Tibial artery (tissue), 4 donors: ENCODE results near the gene EXOC8.

Source experiments
- DNase-seq, 2 donors: peaks; one replicate each; pipeline ENCODE4 v3.0.0-alpha.2; 2019
- H3K27ac ChIP-seq, 2 donors: fragments of 200-600 bp; sonication (generic) in 1 of 2; 1 replicate in 1 of 2; 2 replicates in 1 of 2; pipeline ENCODE4 v1.5.1; 2018 to 2019; ENCODE audit warnings: mild to moderate bottlenecking in 1 of 2
- H3K27me3 ChIP-seq, 2 donors: fragments of 200-600 bp; sonication (generic) in 1 of 2; one replicate each; pipeline versions ENCODE4 v1.5.1 to v1.6.0; 2016 to 2019
- H3K36me3 ChIP-seq, 3 donors: fragments of 200-600 bp; sonication (generic) in 2 of 3; one replicate each; pipeline ENCODE4 v1.5.1; 2016 to 2019; ENCODE audit warnings: mild to moderate bottlenecking in 2 of 3
- H3K4me1 ChIP-seq, 4 donors: fragments of 200-600 bp; sonication (generic) in 2 of 4; 1 replicate in 3 of 4; 2 replicates in 1 of 4; pipeline ENCODE4 v1.5.1; 2016 to 2019
- H3K4me3 ChIP-seq, 2 donors: fragments of 200-600 bp; sonication (generic) in 1 of 2; 1 replicate in 1 of 2; 2 replicates in 1 of 2; pipeline ENCODE4 v1.5.1; 2018 to 2019; ENCODE audit warnings: mild to moderate bottlenecking in 2 of 2
- H3K9me3 ChIP-seq, 3 donors: fragments of 200-600 bp; sonication (generic) in 1 of 3; one replicate each; pipeline ENCODE4 v1.5.1; 2016 to 2019
- intact Hi-C: fragments of 100-400 bp; cut with DNase I; formaldehyde crosslinking; loops from one replicate; pipeline ENCODE4 v1.15.0; 2023; ENCODE audit warnings: low total_unique reads
- TF ChIP-seq, protein P1 (sequence below), 2 experiments: fragments of 200-600 bp in 1 of 2; fragments of 450-650 bp in 1 of 2; IDR thresholded peaks; one replicate each; pipeline ENCODE4 v1.5.1; 2017 to 2019; ENCODE audit warnings: antibody characterized with exemption in 2 of 2, mild to moderate bottlenecking in 1 of 2, moderate library complexity in 1 of 2

Gene EXOC8, protein sequence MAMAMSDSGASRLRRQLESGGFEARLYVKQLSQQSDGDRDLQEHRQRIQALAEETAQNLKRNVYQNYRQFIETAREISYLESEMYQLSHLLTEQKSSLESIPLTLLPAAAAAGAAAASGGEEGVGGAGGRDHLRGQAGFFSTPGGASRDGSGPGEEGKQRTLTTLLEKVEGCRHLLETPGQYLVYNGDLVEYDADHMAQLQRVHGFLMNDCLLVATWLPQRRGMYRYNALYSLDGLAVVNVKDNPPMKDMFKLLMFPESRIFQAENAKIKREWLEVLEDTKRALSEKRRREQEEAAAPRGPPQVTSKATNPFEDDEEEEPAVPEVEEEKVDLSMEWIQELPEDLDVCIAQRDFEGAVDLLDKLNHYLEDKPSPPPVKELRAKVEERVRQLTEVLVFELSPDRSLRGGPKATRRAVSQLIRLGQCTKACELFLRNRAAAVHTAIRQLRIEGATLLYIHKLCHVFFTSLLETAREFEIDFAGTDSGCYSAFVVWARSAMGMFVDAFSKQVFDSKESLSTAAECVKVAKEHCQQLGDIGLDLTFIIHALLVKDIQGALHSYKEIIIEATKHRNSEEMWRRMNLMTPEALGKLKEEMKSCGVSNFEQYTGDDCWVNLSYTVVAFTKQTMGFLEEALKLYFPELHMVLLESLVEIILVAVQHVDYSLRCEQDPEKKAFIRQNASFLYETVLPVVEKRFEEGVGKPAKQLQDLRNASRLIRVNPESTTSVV

DNA sequence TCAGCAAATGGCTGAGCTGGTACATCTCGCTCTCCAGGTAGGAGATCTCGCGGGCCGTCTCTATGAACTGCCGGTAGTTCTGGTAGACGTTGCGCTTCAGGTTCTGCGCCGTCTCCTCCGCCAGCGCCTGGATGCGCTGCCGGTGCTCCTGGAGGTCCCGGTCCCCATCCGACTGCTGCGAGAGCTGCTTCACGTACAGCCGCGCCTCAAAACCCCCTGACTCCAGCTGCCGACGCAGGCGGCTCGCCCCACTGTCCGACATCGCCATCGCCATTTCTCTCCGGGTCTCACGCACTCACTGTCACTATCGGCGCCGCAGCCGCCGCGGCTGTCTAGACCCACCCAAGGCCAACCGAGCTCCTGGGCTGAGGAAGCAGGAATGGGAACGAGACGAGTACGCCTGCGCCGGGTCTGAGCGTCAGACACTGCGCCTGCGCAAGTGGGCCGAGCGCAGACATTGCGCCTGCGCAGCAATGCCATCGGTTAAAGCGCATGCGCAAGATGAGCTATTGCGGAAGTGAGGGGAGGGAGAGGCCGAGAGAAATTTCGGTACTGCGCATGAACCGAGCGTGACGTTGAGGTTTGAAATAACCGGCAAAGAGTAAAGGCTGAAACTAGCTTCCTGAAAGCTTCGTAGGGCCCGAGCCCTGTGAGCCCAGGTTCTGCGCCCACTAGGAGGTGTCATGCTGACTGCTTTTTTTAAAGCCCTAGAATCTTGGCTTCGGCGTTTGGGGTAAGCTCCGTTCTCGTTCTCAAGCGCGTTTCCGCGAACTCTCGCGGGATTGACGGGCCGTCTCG, at the start of gene EXOC8:
Gene EXOC8 (minus strand): TSS at position 381 of the 798 bp plus-strand sequence. CDS start 107 bp downstream, at position 274.
- H3K36me3 ChIP-seq = peaks cover 0 to 6% (median 5%) of the 10 kb centered on the region in 3 donors
- peak within 1 kb of the TSS; percentile 79 to 89 for H3K27ac ChIP-seq
- H3K4me3 ChIP-seq = peak within 1 kb of the TSS; percentile 93 to 97
- H3K4me1 ChIP-seq = peaks cover 5 to 56% (median 41%) of the 10 kb centered on the region in 4 donors
- intact Hi-C loops = loop anchor here (5.0 kb wide), 1 partner anchor 195 kb away; no protein-coding TSS in a partner anchor
- DNase-seq = peak; percentile 92 to 98
- no peaks in the 10 kb centered on the region for H3K27me3 ChIP-seq
- TF ChIP-seq, protein P1, sequence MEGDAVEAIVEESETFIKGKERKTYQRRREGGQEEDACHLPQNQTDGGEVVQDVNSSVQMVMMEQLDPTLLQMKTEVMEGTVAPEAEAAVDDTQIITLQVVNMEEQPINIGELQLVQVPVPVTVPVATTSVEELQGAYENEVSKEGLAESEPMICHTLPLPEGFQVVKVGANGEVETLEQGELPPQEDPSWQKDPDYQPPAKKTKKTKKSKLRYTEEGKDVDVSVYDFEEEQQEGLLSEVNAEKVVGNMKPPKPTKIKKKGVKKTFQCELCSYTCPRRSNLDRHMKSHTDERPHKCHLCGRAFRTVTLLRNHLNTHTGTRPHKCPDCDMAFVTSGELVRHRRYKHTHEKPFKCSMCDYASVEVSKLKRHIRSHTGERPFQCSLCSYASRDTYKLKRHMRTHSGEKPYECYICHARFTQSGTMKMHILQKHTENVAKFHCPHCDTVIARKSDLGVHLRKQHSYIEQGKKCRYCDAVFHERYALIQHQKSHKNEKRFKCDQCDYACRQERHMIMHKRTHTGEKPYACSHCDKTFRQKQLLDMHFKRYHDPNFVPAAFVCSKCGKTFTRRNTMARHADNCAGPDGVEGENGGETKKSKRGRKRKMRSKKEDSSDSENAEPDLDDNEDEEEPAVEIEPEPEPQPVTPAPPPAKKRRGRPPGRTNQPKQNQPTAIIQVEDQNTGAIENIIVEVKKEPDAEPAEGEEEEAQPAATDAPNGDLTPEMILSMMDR (IDR thresholded peaks at IDR 0.05) = no peak
- H3K9me3 ChIP-seq = no peaks in the 10 kb centered on the region

DNA sequence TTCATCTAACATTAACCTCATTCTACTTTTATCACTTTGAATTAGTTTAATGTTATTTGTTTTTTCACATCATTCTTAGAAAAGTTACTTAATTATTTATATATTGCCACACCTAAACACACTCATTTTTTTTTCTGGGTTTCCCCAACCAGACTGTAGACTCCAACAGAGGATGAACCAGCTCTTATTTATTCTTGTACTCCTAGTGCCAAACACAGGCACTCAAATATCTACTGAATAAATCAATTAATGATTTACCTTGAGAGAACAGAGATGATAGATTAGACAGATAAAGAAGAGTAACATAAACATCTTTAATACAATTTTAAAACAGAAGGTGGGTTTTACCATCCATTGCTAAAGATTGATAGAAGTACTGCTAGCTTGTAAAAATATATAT, 48.8 kb upstream of the EXOC8 start:
- intact Hi-C loops = no loop called here
- no peak overlapping the region for H3K4me3 ChIP-seq
- DNase-seq = no peak
- no peaks in the 10 kb centered on the region for H3K9me3 ChIP-seq
- H3K4me1 ChIP-seq = peaks cover 0 to 42% (median 11%) of the 10 kb centered on the region in 4 donors
- no peaks in the 10 kb centered on the region for H3K36me3 ChIP-seq
- TF ChIP-seq, protein P1 (IDR thresholded peaks at IDR 0.05) = no peak
- no peaks in the 10 kb centered on the region for H3K27me3 ChIP-seq
- H3K27ac ChIP-seq = no peak overlapping the region

DNA sequence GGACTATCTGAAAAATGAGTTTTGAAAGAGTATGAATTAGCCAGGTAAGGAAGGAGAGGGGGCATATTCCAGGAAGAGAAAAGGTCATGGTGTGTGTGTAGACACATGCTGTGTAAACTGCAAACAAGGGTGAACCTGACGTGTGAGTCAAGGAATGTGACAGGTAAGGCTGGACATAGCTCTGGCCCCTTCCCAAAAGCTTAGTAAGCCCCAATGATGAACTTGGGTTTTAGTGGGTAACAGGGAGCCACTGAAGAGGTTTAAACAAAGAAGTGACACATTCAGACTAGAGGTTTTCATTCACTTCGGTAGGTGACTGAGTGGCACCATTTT, 47.7 kb upstream of the EXOC8 start:
- peaks cover 0 to 41% (median 11%) of the 10 kb centered on the region in 4 donors for H3K4me1 ChIP-seq
- H3K9me3 ChIP-seq = no peaks in the 10 kb centered on the region
- no peaks in the 10 kb centered on the region for H3K27me3 ChIP-seq
- no peak for DNase-seq
- no peak overlapping the region for H3K27ac ChIP-seq
- intact Hi-C loops = no loop called here
- H3K36me3 ChIP-seq = no peaks in the 10 kb centered on the region
- H3K4me3 ChIP-seq = no peak overlapping the region
- TF ChIP-seq, protein P1 (IDR thresholded peaks at IDR 0.05) = no peak

DNA sequence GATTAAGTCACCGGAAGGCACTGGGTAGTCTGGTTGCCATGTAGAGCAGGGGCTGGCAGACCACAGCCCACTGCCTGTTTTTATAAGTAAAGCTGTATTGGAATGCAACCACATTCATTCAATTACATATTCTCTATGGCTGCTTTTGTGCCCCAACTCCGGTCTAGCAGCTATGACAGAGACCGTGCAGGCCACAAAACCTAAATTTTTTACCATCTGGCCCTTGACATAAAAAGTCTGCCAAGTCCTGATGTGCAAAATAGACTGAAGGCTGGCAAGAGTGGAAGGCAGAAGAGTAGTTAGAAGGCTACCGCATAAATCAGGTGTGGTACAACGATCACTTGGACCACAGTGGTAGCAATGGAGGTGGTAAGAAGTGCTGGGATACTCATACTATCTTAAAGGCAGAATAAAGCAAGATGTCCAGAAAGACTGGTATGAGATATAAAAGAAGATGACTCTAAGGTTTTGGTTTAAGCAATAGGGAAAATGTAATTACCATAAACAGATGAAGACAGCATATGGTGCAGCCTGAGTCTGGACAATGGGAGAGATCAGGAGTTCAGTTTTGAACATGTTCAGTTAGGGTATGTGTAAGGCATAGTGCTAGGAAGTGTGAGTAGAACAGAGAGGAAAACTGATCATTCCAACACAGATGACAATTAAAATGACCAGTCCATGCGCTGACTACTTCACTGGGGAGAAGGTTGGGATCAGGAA, 47.2 kb upstream of the EXOC8 start:
- TF ChIP-seq, protein P1 (IDR thresholded peaks at IDR 0.05) = no peak
- H3K4me1 ChIP-seq = peaks cover 0 to 35% (median 11%) of the 10 kb centered on the region in 4 donors
- H3K27ac ChIP-seq = no peak overlapping the region
- H3K27me3 ChIP-seq = no peaks in the 10 kb centered on the region
- H3K36me3 ChIP-seq = no peaks in the 10 kb centered on the region
- no peak for DNase-seq
- H3K9me3 ChIP-seq = no peaks in the 10 kb centered on the region
- no peak overlapping the region for H3K4me3 ChIP-seq
- intact Hi-C loops = no loop called here
